Activated gamma-delta T cell (primary cell): ENCODE data around the gene OR51V1.
"Not testable (repeated sequence)": the region's sequence is repeated elsewhere in the genome, so short reads cannot be mapped to it uniquely, and the experiment has no call there.

ENCODE experiments used
- DNase-seq: peaks from one replicate; lab custom pipeline; 2025; lab: John Stamatoyannopoulos, UW

The OR51V1 gene

DNA sequence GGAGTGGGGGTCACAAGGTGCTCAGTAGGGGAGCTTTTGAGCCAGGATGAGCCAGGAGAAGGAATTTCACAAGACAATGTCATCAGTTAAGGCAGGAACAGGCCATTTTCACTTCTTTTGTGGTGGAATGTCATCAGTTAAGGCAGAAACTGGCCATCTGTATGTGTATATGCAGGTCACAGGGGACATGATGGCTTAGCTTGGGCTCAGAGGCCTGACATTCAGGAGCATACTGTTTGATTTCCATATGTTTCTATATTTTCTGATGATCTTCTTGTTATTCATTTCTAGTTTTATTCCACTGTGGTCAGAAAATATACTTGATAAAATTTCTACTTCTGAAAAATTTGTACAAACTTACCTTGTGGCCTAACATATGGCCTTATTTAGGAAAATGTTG, 34.6 kb downstream of the OR51V1 start:
- DNase-seq = not testable (repeated sequence)

DNA sequence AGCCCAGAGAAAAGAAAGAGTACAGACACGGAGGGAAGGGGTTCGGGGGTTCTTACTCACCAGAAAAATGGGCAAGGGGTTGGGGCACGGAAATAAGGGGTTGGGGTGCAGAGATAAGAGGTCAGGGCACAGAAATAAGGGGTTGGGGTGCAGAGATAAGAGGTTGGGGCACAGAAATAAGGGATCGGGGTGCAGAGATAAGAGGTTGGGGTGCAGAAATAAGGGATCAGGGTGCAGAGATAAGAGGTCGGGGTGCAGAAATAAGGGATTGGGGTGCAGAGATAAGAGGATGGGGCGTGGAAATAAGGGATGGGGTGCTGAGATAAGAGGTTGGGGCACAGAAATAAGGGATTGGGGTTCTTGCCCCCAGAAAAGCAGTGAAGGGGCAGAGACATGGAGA, 35.7 kb downstream of the OR51V1 start:
- not testable (repeated sequence) for DNase-seq

DNA sequence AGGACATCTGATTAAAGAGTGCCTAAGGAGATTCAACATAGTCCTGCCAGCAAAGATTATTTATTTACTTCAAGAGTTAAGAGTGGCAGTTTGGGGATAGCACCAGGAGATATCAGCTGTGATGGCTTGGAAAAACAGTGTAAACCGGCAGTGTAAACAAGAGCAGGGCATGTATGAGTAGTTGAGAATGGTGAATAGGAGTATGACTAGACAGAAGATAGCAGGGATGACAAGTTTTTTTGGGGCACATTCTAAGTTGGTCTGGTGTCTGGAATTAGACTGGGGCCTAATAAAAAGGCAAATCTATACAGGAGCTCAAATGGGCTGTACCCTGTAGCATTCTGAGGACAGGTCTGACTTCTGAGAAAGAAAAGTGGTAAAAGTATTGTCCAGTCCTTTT, 39.4 kb downstream of the OR51V1 start:
- not testable (repeated sequence) for DNase-seq

DNA sequence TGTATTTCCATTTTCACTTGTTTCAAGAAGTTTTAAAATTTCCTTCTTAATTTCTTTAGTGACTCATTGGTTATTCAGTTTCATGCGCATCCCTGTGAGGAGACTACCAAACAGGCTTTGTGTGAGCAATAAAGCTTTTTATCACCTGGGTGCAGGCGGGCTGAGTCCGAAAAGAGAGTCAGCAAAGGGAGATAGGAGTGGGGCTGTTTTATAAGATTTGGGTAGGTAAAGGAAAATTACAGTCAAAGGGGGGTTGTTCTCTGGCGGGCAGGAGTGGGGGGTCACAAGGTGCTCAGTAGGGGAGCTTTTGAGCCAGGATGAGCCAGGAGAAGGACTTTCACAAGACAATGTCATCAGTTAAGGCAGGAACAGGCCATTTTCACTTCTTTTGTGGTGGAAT, 40.3 kb downstream of the OR51V1 start:
- not testable (repeated sequence) for DNase-seq

DNA sequence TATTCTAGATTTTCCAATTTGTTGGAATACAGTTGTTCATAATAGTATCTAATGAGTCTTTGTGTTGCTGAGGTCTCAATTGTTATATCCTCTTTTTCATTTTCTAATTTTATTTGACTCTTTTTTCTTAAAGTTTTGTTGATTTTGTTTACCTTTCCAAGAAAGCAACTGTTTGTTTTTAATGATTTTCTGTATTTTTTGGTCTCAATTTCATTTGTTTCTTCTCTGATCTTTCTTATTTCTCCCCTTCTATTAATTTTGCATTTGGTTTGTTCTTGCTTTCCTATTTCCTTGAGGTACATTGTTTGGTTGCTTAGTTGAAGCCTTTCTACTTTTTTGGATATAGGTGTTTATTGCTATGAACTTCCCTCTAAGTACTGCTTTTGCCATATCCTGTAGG, 40.7 kb downstream of the OR51V1 start:
- no peak for DNase-seq

DNA sequence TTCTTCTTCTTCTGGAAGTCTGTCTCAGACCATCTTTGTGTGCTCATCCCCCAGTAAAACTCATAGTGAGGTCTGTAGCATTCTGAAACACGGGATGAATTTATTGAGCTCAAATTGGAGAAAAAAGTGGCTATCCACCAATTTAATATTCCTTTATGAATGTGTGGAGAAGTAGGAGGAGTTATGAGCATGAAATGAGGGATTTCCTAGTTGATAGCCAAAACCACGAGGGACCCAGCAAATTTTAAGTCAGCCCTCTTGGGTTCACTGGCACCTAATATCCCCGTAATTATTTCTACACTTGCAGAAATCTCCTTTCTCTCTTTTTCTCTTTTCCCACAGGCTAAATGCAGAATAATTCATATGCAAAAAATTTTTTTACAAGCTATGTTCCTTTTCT, 45.8 kb downstream of the OR51V1 start, which contains the start of gene OR52A1:
OR52A1 (minus strand) TSS at position 101 of the 400 bp plus-strand sequence. CDS start 2,388 bp downstream, outside the sequence.
- DNase-seq = no peak

DNA sequence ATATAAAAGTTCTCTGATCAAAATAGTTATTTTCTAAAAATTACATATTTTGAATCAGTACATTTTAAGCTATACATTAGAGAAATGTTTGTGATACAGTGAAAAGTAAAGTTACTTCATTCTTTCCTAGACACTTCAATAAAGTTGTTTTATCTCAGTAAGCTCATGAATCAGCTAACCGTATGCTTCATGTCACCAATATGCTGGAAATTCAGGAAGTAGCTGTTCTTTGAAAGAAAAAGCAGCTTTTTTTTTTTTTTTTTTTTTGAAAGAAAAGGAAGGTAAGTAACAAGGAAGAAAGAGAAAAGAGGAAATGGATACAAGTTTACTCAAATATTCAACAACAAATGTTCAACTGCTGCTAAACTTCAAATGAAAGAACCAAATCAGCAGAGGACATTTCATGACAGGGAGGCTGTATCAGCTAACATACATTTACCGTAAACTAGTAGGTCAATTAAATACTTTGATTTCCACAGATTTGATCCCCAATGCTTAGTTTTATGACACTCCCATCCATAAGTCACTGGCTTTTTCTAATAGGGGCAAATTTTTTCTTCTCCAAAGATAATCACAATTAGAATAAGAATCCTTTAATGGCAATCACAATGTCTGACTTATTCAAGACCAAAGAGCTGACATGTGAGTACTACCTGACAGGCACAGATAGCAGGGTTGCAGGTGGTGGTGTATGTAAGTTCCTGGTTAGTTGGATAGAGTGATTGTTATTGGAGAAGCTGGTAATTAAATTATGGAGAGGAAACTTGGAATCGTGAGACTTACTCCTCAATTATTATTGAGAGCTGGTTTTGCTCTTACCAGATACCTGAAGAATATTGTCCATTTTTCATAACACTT, 46.7 kb downstream of the OR51V1 start:
- no peak for DNase-seq

DNA sequence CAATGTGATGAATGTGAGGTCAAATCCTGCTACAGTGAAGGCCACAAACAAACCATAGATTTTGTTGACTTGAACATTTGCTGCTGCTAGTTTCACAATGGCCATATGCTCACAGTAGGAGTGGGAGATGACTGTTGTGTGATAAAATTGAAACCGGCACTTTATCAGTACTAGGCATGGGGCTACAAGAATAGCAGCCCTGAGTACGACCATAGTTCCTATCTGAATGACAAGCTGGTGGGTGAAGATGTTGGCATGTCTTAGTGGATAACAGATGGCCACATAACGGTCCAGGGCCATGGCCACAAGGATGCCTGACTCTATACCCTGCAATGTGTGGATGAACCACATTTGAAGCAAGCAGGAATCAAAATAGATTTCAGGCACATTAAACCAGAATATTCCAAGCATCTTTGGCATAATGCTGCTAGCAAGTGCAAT, 48.7 kb downstream of the OR51V1 start:
- no peak for DNase-seq
